HFF-Myc (cell line): Measurements from ENCODE around the gene TRPV6.

Source experiments
- DNase-seq: peaks from one replicate; pipeline ENCODE4 v3.0.0-alpha.2; 2011; ENCODE audit warnings: low read depth; ENCODE audit errors: extremely low read depth
- H3K4me3 ChIP-seq: replicated peaks from 2 replicates; pipeline ENCODE4 v1.5.1; 2011; ENCODE audit warnings: low read depth, mild to moderate bottlenecking, control low read depth, low read length
- TF ChIP-seq, protein P1 (sequence below): IDR thresholded peaks from 2 replicates; pipeline ENCODE4 v1.5.1; 2012; ENCODE audit warnings: mild to moderate bottlenecking, low read depth, low read length, control low read depth; ENCODE audit errors: missing control alignments

TRPV6 gene

DNA sequence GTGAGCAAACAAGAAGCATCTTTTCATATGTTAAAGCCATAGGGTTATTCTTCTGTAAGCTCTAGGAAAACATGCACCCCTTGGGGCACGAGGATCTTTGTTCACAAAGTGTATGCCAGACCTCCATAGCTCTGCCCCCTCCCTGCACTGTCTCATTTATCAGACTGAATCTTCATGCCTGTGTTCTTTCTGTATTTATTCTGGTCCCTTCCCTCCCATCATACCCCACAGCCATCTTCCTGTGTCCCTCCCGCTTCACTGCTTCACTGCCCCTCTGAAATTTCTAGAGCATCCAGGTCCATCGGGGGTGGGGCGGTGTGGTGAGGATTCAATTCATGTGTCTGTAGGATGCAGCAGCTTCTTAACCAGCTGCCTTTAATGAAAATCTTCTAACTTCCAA is 23.2 kb downstream of the TRPV6 start:
- TF ChIP-seq, protein P1, sequence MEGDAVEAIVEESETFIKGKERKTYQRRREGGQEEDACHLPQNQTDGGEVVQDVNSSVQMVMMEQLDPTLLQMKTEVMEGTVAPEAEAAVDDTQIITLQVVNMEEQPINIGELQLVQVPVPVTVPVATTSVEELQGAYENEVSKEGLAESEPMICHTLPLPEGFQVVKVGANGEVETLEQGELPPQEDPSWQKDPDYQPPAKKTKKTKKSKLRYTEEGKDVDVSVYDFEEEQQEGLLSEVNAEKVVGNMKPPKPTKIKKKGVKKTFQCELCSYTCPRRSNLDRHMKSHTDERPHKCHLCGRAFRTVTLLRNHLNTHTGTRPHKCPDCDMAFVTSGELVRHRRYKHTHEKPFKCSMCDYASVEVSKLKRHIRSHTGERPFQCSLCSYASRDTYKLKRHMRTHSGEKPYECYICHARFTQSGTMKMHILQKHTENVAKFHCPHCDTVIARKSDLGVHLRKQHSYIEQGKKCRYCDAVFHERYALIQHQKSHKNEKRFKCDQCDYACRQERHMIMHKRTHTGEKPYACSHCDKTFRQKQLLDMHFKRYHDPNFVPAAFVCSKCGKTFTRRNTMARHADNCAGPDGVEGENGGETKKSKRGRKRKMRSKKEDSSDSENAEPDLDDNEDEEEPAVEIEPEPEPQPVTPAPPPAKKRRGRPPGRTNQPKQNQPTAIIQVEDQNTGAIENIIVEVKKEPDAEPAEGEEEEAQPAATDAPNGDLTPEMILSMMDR, result no peak
- DNase-seq, result no peak
- H3K4me3 ChIP-seq, result no peak overlapping the region

DNA sequence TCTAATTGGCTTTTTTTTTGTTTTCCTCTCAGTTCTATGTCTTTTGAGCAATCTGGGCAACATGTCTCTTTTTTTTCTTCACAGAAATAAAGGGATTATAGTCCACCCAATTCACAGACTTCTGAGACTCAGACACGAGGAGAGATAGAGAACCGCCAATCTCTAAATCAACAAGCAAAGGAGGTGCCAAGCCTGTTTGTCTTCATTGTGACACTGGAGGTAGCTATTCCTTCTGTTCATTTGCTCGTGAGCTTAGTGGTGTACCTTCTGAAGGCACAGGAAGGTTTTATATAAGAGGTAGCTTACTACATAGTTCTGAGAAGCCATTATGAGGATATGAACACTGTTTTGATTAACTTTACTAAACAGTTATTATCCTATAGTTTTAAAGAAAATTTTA is 24.6 kb downstream of the TRPV6 start:
- TF ChIP-seq, protein P1, result no peak
- no peak overlapping the region for H3K4me3 ChIP-seq
- no peak for DNase-seq

DNA sequence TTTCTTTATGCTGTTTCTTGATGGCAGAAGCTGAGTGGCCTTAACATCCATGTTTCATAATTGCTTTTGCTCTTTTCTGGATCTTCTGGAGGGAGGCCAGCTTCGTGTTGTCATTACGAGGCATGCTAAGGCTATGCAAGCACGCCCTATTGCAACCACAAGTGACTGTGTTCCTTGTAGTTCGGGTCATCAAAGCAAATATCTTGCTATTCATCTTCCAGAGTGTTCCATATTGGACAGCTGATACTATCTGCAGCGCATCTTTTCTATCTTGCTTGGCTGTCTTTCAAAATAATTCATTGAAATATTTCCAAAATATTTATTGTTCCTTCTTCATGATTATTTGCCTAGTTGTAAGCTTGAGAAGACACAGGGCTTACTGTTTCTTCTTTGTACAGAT is 25.7 kb downstream of the TRPV6 start:
- TF ChIP-seq, protein P1, result no peak
- no peak overlapping the region for H3K4me3 ChIP-seq

DNA sequence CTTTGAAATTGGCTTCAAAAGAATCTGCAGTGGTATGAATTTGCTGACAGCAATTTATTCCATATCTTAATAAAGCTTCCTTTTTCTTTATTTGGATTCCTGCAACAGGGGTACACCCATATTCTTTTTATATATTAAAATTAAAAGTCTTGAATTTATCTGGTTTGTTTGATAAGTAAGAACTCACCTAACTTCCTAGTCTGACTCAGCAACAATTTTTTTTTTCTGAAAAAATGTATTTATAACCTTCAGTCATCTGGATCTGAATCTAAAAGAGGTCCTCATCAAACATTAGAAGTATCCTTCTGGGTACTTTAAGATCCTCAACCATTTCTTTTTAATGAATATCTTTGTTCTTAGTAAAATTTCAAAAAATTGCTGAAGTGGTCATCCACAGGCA is 26.1 kb downstream of the TRPV6 start:
- no peak for DNase-seq
- TF ChIP-seq, protein P1, result no peak
- no peak overlapping the region for H3K4me3 ChIP-seq

More for the DNA sequence above, 25.7 kb downstream of the TRPV6 start:
- no peak for DNase-seq

DNA sequence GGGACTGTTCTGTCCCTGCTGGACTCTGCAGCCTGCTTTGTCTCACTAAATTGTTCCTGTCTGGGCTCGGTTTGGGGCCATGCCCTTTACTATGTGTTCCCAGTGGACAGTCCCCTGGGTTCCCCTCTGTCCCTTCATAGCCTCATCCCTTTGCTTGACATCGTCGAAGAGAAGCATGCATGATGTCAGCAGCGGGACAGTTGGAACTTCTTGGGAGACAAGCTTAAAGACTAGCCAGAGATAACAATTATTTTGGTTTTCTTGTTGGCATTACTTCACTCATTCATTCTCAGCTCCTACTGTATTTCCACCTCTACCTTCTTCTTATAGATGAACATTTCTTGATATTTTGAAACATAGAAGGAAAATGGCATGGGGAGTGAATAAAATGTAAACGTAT is 27.9 kb downstream of the TRPV6 start:
- DNase-seq, result no peak
- no peak overlapping the region for H3K4me3 ChIP-seq
- TF ChIP-seq, protein P1, result no peak

DNA sequence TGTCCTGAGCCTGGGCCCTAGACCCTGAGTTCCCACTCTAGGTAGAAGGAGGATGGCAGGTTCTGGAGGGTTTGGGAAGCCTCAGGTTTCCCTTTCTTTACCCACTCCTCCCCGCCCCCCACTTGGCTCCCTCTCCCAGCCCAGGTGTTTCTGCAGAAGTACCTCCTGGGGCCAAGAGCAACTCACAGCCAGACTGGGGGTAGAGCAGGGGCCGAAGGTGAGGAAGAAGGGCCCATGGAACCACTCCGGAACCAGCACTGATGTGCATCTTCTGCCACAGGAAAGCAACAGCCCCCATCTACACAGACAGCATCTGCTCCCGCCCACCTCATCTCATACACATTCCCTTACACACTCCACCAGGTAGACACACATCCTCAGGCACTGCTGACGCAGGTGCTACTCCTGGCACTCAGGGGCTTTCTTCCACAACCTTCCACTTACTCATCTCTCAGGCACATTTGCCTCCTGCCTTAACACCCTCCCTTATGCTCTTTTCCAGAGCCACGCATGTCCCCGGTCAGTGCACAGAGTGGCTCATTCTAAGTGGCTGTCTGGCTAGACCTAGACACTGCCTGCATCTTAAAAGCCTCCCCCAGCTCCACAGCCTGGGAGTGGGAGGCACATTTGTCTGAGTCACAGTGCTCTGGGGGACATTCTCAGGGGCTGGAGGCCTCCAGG is 28.8 kb downstream of the TRPV6 start:
- H3K4me3 ChIP-seq, result no peak overlapping the region
- DNase-seq, result no peak
- TF ChIP-seq, protein P1, result no peak
